Body of pancreas (tissue), 4 donors: ENCODE results near the gene TEX38.

Source experiments
- CTCF ChIP-seq, 7 experiments: fragments of 450-650 bp in 4 of 7; fragments of 200-600 bp in 3 of 7; sonication (generic) in 3 of 7; IDR thresholded peaks; one replicate each; pipeline ENCODE4 v1.5.1; 2016 to 2019; ENCODE audit warnings: antibody characterized with exemption in 7 of 7
- POLR2A ChIP-seq, 3 donors: fragments of 450-650 bp; IDR thresholded peaks; one replicate each; pipeline ENCODE4 v1.6.1; 2016; ENCODE audit warnings: antibody characterized with exemption in 3 of 3, mild to moderate bottlenecking in 2 of 3

- TF ChIP-seq CTCF (IDR thresholded peaks at IDR 0.05), result peak in 2 of 7 experiments; percentile 6 to 34
- peak; percentile 76 to 82 (median 80) for TF ChIP-seq POLR2A (IDR thresholded peaks at IDR 0.05)
Measured at GRCh38 chr1:46718727-46719622, 47.3 kb downstream of the TEX38 start, which contains the start of gene EFCAB14.
